Measurements from ENCODE around the gene OR4D2. TPM values are rescaled to one million over a fixed set of nuclear protein-coding genes. Genes with fewer than 3 reads are reported as not detected.

OR4D2 gene
- total and polyA plus RNA-seq, 2 of the 13 experiments (the other 11 are each of a cell fraction or from before 2014, with no cell fraction given) = not detected

GRCh38 chr17:58219007-58219788 is 52.4 kb downstream of the OR4D2 start, which contains the start of gene MKS1 (continued):
- TF ChIP-seq POGK (CRISPR knock-in tag; conservative IDR thresholded peaks at IDR 0.05) (peak; percentile 89; the same call in 1 of the 2 replicates), DNMT1 (CRISPR knock-in tag; IDR thresholded peaks at IDR 0.05) (peak; percentile 84; the same call in 1 of the 2 replicates), POLR2AphosphoS2 (IDR thresholded peaks at IDR 0.05; ENCODE audit: low read depth, low read length) (no peak), JUN (CRISPR knock-in tag; IDR thresholded peaks at IDR 0.05) (0 out of 2 replicates have a peak, but pooled peaks have one; percentile 21), BATF2 (CRISPR knock-in tag; IDR thresholded peaks at IDR 0.05) (no peak), HHEX (CRISPR knock-in tag; IDR thresholded peaks at IDR 0.05) (no peak), ZNF264 (CRISPR knock-in tag; IDR thresholded peaks at IDR 0.05) (peak; percentile 50; the same call in 1 of the 2 replicates), ZNF570 (CRISPR knock-in tag; IDR thresholded peaks at IDR 0.05; ENCODE audit: borderline replicate concordance) (0 out of 2 replicates have a peak, but pooled peaks have one; percentile 28), IKZF1 (IDR thresholded peaks at IDR 0.05) (no peak), NFAT5 (CRISPR knock-in tag; IDR thresholded peaks at IDR 0.05) (peak; percentile 73; the same call in 1 of the 2 replicates), GATAD1 (CRISPR knock-in tag; IDR thresholded peaks at IDR 0.05) (peak; percentile 99), ZBTB38 (CRISPR knock-in tag; IDR thresholded peaks at IDR 0.05) (peak; percentile 50; the same call in 1 of the 2 replicates), PAX8 (CRISPR knock-in tag; IDR thresholded peaks at IDR 0.05; ENCODE audit: borderline replicate concordance) (no peak; the same call in 1 of the 2 replicates), ZNF337 (CRISPR knock-in tag; IDR thresholded peaks at IDR 0.05; ENCODE audit: borderline replicate concordance, low read depth) (peak; percentile 91; the same call in 1 of the 2 replicates), ZNF724P (CRISPR knock-in tag; IDR thresholded peaks at IDR 0.05; ENCODE audit: borderline replicate concordance) (no peak), MIER2 (CRISPR knock-in tag; IDR thresholded peaks at IDR 0.05) (peak; percentile 68), NR1H2 (CRISPR knock-in tag; IDR thresholded peaks at IDR 0.05; ENCODE audit: borderline replicate concordance, low read depth) (no peak), PAWR (CRISPR knock-in tag; IDR thresholded peaks at IDR 0.05; ENCODE audit: borderline replicate concordance) (no peak; the same call in 1 of the 2 replicates), NCOA2 (CRISPR knock-in tag; IDR thresholded peaks at IDR 0.05) (no peak; the same call in 1 of the 2 replicates), NR3C1 (CRISPR knock-in tag; IDR thresholded peaks at IDR 0.05) (no peak), ZBTB26 (CRISPR knock-in tag; IDR thresholded peaks at IDR 0.05; ENCODE audit: borderline replicate concordance) (peak; percentile 73)

All from HepG2 (cell line).